GM12865 (cell line): Measurements from ENCODE around the gene FNIP1.

Source experiments
- DNase-seq: peaks from one replicate; pipeline ENCODE4 v3.0.0; 2010; ENCODE audit warnings: low read depth
- H3K4me3 ChIP-seq: 2 replicates; pipeline ENCODE4 v1.5.1; 2011; ENCODE audit warnings: mild to moderate bottlenecking, low read depth, low read length, control low read depth
- CTCF ChIP-seq: IDR thresholded peaks from 2 replicates; pipeline ENCODE4 v1.5.1; 2011; ENCODE audit warnings: low read length, control low read depth, low read depth, inconsistent platforms; ENCODE audit not compliant: insufficient read depth; ENCODE audit errors: missing control alignments

The FNIP1 gene

GRCh38 chr5:131765261-131765660 is 31.6 kb downstream of the FNIP1 start:
- TF ChIP-seq CTCF, result no peak
- no peak for DNase-seq
- no peak overlapping the region for H3K4me3 ChIP-seq

GRCh38 chr5:131763968-131764367 is 32.8 kb downstream of the FNIP1 start:
- no peak for TF ChIP-seq CTCF
- H3K4me3 ChIP-seq, result no peak overlapping the region
- no peak for DNase-seq

- no peak for DNase-seq
- H3K4me3 ChIP-seq, result no peak overlapping the region
- no peak for TF ChIP-seq CTCF
Measured at GRCh38 chr5:131760793-131761192, 36.0 kb downstream of the FNIP1 start.

GRCh38 chr5:131759704-131760103 is 37.1 kb downstream of the FNIP1 start:
- no peak for DNase-seq
- TF ChIP-seq CTCF, result no peak
- H3K4me3 ChIP-seq, result no peak overlapping the region

- H3K4me3 ChIP-seq, result no peak overlapping the region
Measured at GRCh38 chr5:131758520-131758900, 38.3 kb downstream of the FNIP1 start.

GRCh38 chr5:131757830-131758519 is 38.8 kb downstream of the FNIP1 start:
- TF ChIP-seq CTCF, result no peak
- peak; percentile 8 for DNase-seq
- H3K4me3 ChIP-seq, result no peak overlapping the region

More at GRCh38 chr5:131758520-131758900, 38.3 kb downstream of the FNIP1 start:
- no peak for TF ChIP-seq CTCF
- no peak for DNase-seq

GRCh38 chr5:131756942-131757341 is 39.9 kb downstream of the FNIP1 start:
- DNase-seq, result no peak
- no peak for TF ChIP-seq CTCF
- H3K4me3 ChIP-seq, result no peak overlapping the region
